AG09309 (cell line): Measurements from ENCODE around the gene NAV2.
"Not testable (repeated sequence)": the region's sequence is repeated elsewhere in the genome, so short reads cannot be mapped to it uniquely, and the experiment has no call there.

Source experiments
- DNase-seq: peaks from one replicate; pipeline ENCODE4 v3.0.0-alpha.2; 2010; ENCODE audit warnings: low read depth
- H3K4me3 ChIP-seq: 2 replicates; pipeline ENCODE4 v1.5.1; 2011; ENCODE audit warnings: mild to moderate bottlenecking, low read depth, low read length, moderate library complexity; ENCODE audit not compliant: control insufficient read depth
- TF ChIP-seq, protein P1 (sequence below): IDR thresholded peaks from 2 replicates; pipeline ENCODE4 v1.5.1; 2011; ENCODE audit warnings: mild to moderate bottlenecking, low read depth, low read length, inconsistent platforms; ENCODE audit not compliant: insufficient read depth, control insufficient read depth; ENCODE audit errors: missing control alignments

Gene NAV2

DNA sequence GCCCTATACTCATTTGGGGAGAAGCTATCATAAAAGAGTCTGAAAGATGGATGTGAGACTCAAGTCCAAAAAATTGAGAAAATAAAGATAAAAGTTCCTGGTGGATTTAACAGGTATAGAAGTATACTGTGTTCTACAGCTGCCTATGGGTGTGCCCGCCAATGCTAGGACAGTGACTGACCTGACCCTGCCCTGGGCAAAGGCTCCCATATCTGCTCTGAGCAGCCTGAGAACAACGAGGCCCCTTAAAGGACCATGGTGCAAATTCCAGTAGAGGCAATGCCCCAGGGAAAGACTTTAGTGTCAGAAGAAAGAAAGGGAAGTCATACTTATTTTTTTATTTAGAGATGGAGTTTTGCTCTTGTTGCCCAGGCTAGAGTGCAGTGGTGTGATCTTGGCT is 181.8 kb downstream of the NAV2 start:
- TF ChIP-seq, protein P1, sequence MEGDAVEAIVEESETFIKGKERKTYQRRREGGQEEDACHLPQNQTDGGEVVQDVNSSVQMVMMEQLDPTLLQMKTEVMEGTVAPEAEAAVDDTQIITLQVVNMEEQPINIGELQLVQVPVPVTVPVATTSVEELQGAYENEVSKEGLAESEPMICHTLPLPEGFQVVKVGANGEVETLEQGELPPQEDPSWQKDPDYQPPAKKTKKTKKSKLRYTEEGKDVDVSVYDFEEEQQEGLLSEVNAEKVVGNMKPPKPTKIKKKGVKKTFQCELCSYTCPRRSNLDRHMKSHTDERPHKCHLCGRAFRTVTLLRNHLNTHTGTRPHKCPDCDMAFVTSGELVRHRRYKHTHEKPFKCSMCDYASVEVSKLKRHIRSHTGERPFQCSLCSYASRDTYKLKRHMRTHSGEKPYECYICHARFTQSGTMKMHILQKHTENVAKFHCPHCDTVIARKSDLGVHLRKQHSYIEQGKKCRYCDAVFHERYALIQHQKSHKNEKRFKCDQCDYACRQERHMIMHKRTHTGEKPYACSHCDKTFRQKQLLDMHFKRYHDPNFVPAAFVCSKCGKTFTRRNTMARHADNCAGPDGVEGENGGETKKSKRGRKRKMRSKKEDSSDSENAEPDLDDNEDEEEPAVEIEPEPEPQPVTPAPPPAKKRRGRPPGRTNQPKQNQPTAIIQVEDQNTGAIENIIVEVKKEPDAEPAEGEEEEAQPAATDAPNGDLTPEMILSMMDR, result no peak
- no peak overlapping the region for H3K4me3 ChIP-seq
- no peak for DNase-seq

GRCh38 chr11:19895037-19895436 is 182.4 kb downstream of the NAV2 start:
- DNase-seq, H3K4me3 ChIP-seq: not testable (repeated sequence)

- DNase-seq, result no peak
- TF ChIP-seq, protein P1, result no peak
- H3K4me3 ChIP-seq, result no peak overlapping the region
These were observed 183.1 kb downstream of the NAV2 start for GRCh38 chr11:19895776-19896175.

DNA sequence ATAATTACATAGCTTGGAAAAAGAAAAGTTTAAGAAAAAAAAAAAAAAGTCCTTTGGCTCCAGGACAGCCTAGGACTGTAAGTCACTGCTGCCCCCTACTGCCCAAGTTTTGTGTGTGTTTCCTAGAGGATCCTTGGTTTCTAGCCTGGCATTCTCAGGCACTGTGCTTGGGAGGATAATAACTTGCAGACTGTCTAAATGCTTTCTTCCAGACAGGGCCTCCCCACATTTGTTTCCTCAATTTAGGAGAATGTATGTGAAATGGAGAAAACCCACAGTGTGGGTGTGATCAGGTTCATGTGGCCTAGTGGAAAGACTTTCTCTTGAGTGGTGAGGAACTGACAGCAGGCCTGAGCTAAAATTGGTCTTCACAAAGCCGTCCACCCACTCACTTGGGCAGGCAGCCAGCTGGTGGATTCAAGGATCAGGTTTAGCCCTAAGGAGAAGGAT is 191.0 kb downstream of the NAV2 start:
- TF ChIP-seq, protein P1, result peak; percentile 83
- DNase-seq, result peak; percentile 64
- H3K4me3 ChIP-seq, result no peak overlapping the region

DNA sequence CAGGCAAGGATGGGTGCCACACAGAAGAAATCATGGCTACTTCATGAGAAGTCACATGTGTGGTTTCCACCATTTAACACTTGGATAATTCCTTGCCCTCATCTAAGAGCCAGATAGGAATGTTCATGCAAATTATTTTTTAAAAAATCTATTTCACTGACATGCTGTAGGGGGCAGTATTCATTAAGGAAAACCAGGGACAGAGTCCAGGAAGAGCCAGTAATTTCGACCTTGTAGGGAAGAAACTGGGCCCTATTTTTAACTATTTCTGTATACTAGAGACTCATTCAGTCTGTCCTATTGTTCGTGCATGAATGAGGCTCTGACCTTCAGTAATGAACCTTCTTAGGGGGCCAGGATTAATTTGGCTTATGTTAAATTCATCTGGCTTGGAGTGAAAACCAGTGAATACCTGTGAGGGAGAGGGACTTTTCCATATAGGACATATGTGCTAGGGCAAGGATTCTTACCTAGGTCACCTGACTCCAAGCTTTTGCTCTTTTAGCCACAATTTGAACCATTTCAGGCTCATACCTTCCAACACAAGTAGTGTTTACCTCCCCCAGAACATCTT is 192.7 kb downstream of the NAV2 start:
- DNase-seq, result peak; percentile 31
- no peak overlapping the region for H3K4me3 ChIP-seq
- TF ChIP-seq, protein P1, result peak; percentile 54

DNA sequence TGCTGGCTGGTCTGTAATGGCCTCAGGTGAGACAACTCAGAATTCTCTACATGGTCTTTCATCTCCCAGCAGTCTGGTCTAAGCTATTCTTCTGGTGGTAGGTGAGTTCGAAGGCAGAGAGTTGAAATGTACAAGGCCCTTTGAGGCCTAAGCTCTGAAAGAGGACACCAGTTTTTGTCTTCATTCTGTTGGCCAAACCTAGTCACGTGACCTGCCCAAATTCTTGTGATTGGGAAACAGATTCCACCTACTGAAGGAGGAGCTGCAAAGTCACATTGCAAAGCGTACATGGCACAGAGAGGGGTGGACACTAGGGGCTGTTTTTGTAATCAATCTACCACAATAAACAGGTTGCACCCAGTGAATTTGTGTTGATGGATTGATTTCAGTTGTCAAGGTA is 193.5 kb downstream of the NAV2 start:
- TF ChIP-seq, protein P1, result no peak
- DNase-seq, result no peak
- no peak overlapping the region for H3K4me3 ChIP-seq

DNA sequence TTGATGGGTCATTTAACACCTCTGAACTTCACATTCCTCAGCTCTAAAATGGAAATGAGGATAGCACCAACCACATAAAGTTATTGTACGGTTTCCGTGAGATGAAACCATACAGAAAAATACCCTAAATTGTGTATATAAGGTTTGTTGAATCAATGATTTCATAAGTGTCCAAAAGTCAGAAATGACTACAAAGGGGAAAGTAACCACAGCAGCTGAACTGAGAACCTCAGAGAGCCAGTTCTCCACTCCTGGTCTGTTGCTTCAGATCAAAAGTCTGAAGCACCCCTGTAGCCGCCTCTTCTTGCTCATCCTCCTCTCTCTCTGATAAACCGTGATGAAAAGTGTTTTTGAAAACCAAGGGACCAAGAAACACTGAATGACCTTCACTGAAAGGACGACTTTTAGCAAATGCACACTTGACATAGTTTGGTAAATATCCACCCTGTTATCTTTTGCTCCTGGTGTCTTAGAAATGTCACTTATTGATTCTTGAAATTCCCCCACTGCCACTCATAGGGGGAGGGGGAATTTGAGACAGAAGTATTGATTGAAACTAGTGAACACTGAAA is 194.5 kb downstream of the NAV2 start:
- DNase-seq, result no peak
- H3K4me3 ChIP-seq, result no peak overlapping the region
- TF ChIP-seq, protein P1, result no peak
